Endothelial cell of umbilical vein (primary cell): Measurements from ENCODE around the gene ATP6V1G2.

ENCODE experiments used
- CTCF ChIP-seq, 2 donors: IDR thresholded peaks; 1 replicate in 1 of 2; 2 replicates in 1 of 2; pipeline ENCODE4 v1.5.1; 2011; ENCODE audit warnings: low read length in 2 of 2, mild to moderate bottlenecking in 2 of 2, moderate library complexity in 2 of 2, control low read depth in 1 of 2, inconsistent platforms in 1 of 2, low read depth in 1 of 2; ENCODE audit not compliant: insufficient read depth in 1 of 2; ENCODE audit errors: extremely low read depth in 1 of 2
- EZH2 ChIP-seq: IDR thresholded peaks from 2 replicates; pipeline ENCODE4 v1.6.1; 2012; ENCODE audit warnings: borderline replicate concordance, low read depth, mild to moderate bottlenecking, moderate library complexity, low read length, inconsistent platforms; ENCODE audit not compliant: severe bottlenecking
- MAX ChIP-seq: IDR thresholded peaks from 2 replicates; pipeline ENCODE4 v1.6.1; 2011; ENCODE audit not compliant: insufficient read depth, insufficient read length
- MYC ChIP-seq: IDR thresholded peaks from one replicate; pipeline ENCODE4 v1.6.1; 2011; ENCODE audit warnings: mild to moderate bottlenecking, low read depth, low read length
- POLR2A ChIP-seq: IDR thresholded peaks from 2 replicates; pipeline ENCODE4 v1.6.1; 2012; ENCODE audit warnings: low read depth, mild to moderate bottlenecking, control low read depth, low read length
- POLR2AphosphoS5 ChIP-seq: IDR thresholded peaks from 2 replicates; pipeline ENCODE4 v1.6.1; 2012; ENCODE audit warnings: low read depth, mild to moderate bottlenecking, control low read depth, low read length, moderate library complexity; ENCODE audit not compliant: insufficient read depth

- TF ChIP-seq CTCF (IDR thresholded peaks at IDR 0.05; ENCODE audit: extremely low read depth in 1 of 2, insufficient read depth in 1 of 2, low read depth in 1 of 2, low read length in 2 of 2): no peak
- TF ChIP-seq POLR2A: no peak
- no peak for TF ChIP-seq MYC
- no peak for TF ChIP-seq MAX
- TF ChIP-seq EZH2: no peak
- no peak for TF ChIP-seq POLR2AphosphoS5
Observed at GRCh38 chr6:31560697-31561058, 14.3 kb upstream of the ATP6V1G2 start.
